Esophagus muscularis mucosa (tissue), 4 donors: Measurements from ENCODE around the gene PRKCD. TPM values are rescaled to one million over a fixed set of nuclear protein-coding genes. Genes with fewer than 3 reads are reported as not detected.

Source experiments
- DNase-seq: peaks from one replicate; pipeline ENCODE4 v3.0.0-alpha.2; 2017; ENCODE audit errors: extremely low spot score
- H3K27ac ChIP-seq, 4 donors: fragments of 200-600 bp; sonication (generic); replicated peaks in 1 of 4; 1 replicate in 3 of 4; 2 replicates in 1 of 4; pipeline ENCODE4 v1.5.1; 2016 to 2019; ENCODE audit warnings: mild to moderate bottlenecking in 1 of 4
- H3K27me3 ChIP-seq, 4 donors: fragments of 200-600 bp; sonication (generic); one replicate each; pipeline versions ENCODE4 v1.5.1 to v1.6.0; 2016 to 2019
- H3K36me3 ChIP-seq, 4 donors: fragments of 200-600 bp; sonication (generic); one replicate each; pipeline ENCODE4 v1.5.1; 2016 to 2019
- H3K4me1 ChIP-seq, 4 donors: fragments of 200-600 bp; sonication (generic); one replicate each; pipeline ENCODE4 v1.5.1; 2016 to 2019
- H3K4me3 ChIP-seq, 4 donors: fragments of 200-600 bp; sonication (generic); 1 replicate in 2 of 4; 2 replicates in 2 of 4; pipeline ENCODE4 v1.5.1; 2016 to 2019; ENCODE audit warnings: mild to moderate bottlenecking in 4 of 4, moderate library complexity in 1 of 4
- H3K9me3 ChIP-seq, 4 donors: fragments of 200-600 bp; sonication (generic); 1 replicate in 3 of 4; 2 replicates in 1 of 4; pipeline ENCODE4 v1.5.1; 2016 to 2019
- EP300 ChIP-seq: sonication (generic); formaldehyde crosslinking; IDR thresholded peaks from one replicate; pipeline ENCODE4 v1.6.1; 2017; ENCODE audit warnings: antibody characterized with exemption
- POLR2A ChIP-seq: fragments of 450-650 bp; IDR thresholded peaks from one replicate; pipeline ENCODE4 v1.6.1; 2017; ENCODE audit warnings: antibody characterized with exemption, moderate library complexity, mild to moderate bottlenecking, low read depth
- POLR2AphosphoS5 ChIP-seq, 2 donors: sonication (generic); formaldehyde crosslinking; IDR thresholded peaks; one replicate each; pipeline ENCODE4 v1.6.1; 2017; ENCODE audit warnings: antibody characterized with exemption in 2 of 2
- WGBS: methylation state at CpG from one replicate; pipeline ENCODE4 v1.1.5; 2018; 5-methylcytosine and 5-hydroxymethylcytosine counted together
- intact Hi-C: fragments of 100-400 bp; cut with DNase I; formaldehyde crosslinking; loops from one replicate; pipeline ENCODE4 v1.15.1; 2023
- total RNA-seq, 4 donors: library from RNA; depleted of rRNA; stranded (reverse); fragments of >200 nt; gene quantifications; one replicate each; pipeline versions ENCODE4 v1.1.0 to v1.2.1, GENCODE V29; 2016
- TF ChIP-seq, protein P1 (sequence below), 3 experiments: fragments of 200-600 bp in 2 of 3; fragments of 450-650 bp in 1 of 3; sonication (generic) in 2 of 3; IDR thresholded peaks; one replicate each; pipeline ENCODE4 v1.5.1; 2017 to 2019; ENCODE audit warnings: antibody characterized with exemption in 3 of 3, mild to moderate bottlenecking in 2 of 3, moderate library complexity in 1 of 3

PRKCD gene
- total RNA-seq, 4 donors from 2014 or later: 7.0 to 16.7 (median 12.4) TPM

DNA sequence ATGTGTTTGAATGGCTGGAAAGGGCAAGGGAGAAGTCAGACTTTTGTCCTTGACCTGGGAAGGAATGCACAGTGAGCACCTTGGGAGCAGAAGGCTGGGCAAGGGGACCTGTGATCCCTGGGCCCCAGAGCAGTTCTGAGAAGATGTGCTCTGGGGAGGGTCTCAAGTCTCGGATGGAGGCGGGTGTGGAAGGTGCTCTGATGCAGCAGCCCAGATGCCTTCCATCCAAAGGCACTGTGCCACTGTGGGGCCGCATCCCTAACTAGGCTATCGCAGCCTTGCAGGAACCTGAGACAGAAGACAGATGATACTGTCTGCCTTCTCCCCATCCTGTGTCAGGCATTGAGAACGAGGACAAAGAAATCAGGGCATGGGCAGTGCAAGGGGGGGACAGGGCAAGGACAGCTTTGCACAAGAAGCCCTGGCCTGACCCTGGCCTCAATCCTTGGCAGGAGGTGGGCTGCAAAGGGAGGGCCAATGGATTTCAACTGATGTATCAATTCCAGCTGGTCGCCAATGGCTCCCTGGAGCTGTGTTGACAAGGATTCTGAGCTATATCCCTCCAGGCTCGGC, 14.6 kb upstream of the PRKCD start:
- no peaks in the 10 kb centered on the region for H3K36me3 ChIP-seq
- H3K4me1 ChIP-seq: peaks cover 6 to 16% (median 12%) of the 10 kb centered on the region in 4 donors
- no peak overlapping the region for H3K27ac ChIP-seq
- H3K27me3 ChIP-seq: no peaks in the 10 kb centered on the region
- intact Hi-C loops: no loop called here
- 94% methylated on average over 6 of the region's 7 CpGs for WGBS
- H3K4me3 ChIP-seq: no peak overlapping the region
- no peak for DNase-seq
- no peak for TF ChIP-seq POLR2A
- no peaks in the 10 kb centered on the region for H3K9me3 ChIP-seq

GRCh38 chr3:53147151-53147902, 13.7 kb upstream of the PRKCD start:
- Histone ChIP-seq H3K36me3 (no peaks in the 10 kb centered on the region), H3K4me3 (no peak overlapping the region), H3K9me3 (no peaks in the 10 kb centered on the region), H3K27ac (no peak overlapping the region), H3K4me1 (peaks cover 6 to 16% (median 12%) of the 10 kb centered on the region in 4 donors), H3K27me3 (no peaks in the 10 kb centered on the region)
- intact Hi-C loops: no loop called here
- TF ChIP-seq POLR2A (no peak), POLR2AphosphoS5 (IDR thresholded peaks at IDR 0.05) (no peak), EP300 (no peak)
- TF ChIP-seq, protein P1, sequence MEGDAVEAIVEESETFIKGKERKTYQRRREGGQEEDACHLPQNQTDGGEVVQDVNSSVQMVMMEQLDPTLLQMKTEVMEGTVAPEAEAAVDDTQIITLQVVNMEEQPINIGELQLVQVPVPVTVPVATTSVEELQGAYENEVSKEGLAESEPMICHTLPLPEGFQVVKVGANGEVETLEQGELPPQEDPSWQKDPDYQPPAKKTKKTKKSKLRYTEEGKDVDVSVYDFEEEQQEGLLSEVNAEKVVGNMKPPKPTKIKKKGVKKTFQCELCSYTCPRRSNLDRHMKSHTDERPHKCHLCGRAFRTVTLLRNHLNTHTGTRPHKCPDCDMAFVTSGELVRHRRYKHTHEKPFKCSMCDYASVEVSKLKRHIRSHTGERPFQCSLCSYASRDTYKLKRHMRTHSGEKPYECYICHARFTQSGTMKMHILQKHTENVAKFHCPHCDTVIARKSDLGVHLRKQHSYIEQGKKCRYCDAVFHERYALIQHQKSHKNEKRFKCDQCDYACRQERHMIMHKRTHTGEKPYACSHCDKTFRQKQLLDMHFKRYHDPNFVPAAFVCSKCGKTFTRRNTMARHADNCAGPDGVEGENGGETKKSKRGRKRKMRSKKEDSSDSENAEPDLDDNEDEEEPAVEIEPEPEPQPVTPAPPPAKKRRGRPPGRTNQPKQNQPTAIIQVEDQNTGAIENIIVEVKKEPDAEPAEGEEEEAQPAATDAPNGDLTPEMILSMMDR (IDR thresholded peaks at IDR 0.05): no peak
- DNase-seq: no peak
- 83% methylated on average over 9 of the region's 11 CpGs for WGBS

- Histone ChIP-seq H3K4me3 (no peak overlapping the region), H3K27ac (no peak overlapping the region), H3K36me3 (no peaks in the 10 kb centered on the region), H3K4me1 (peaks cover 6 to 16% (median 12%) of the 10 kb centered on the region in 4 donors), H3K27me3 (no peaks in the 10 kb centered on the region), H3K9me3 (no peaks in the 10 kb centered on the region)
- WGBS: 94% methylated on average over 2 of the region's 2 CpGs
- no peak for TF ChIP-seq EP300
- no peak for TF ChIP-seq POLR2AphosphoS5 (IDR thresholded peaks at IDR 0.05)
- TF ChIP-seq, protein P1 (IDR thresholded peaks at IDR 0.05): no peak
- no peak for TF ChIP-seq POLR2A
- DNase-seq: no peak
- intact Hi-C loops: no loop called here
Measured at GRCh38 chr3:53147903-53148400, 13.1 kb upstream of the PRKCD start.

GRCh38 chr3:53149006-53149690, 11.9 kb upstream of the PRKCD start:
- no peak for DNase-seq

More at GRCh38 chr3:53149006-53149690, 11.9 kb upstream of the PRKCD start:
- no peaks in the 10 kb centered on the region for H3K27me3 ChIP-seq
- peaks cover 6 to 16% (median 12%) of the 10 kb centered on the region in 4 donors for H3K4me1 ChIP-seq
- intact Hi-C loops: no loop called here
- no peak overlapping the region for H3K4me3 ChIP-seq
- TF ChIP-seq, protein P1 (IDR thresholded peaks at IDR 0.05): no peak
- no peak for TF ChIP-seq POLR2A
- TF ChIP-seq EP300: no peak
- TF ChIP-seq POLR2AphosphoS5 (IDR thresholded peaks at IDR 0.05): no peak
- H3K9me3 ChIP-seq: no peaks in the 10 kb centered on the region
- 88% methylated on average over 13 of the region's 13 CpGs for WGBS
- no peaks in the 10 kb centered on the region for H3K36me3 ChIP-seq
- no peak overlapping the region for H3K27ac ChIP-seq
